Measurements from ENCODE around the gene CASTOR1.

GRCh38 chr22:30243661-30244060 lies 45.6 kb downstream of the CASTOR1 start:
- TF ChIP-seq POLR2A (IDR thresholded peaks at IDR 0.05; ENCODE audit: low read depth, low read length): no peak
- no peak for TF ChIP-seq CTCF (IDR thresholded peaks at IDR 0.05; ENCODE audit: extremely low read depth in 1 of 2, insufficient read depth in 1 of 2, low read depth in 1 of 2, low read length in 2 of 2)
- TF ChIP-seq EZH2 (IDR thresholded peaks at IDR 0.05; ENCODE audit: borderline replicate concordance, low read depth, low read length, severe bottlenecking): no peak
- no peak for TF ChIP-seq MYC (IDR thresholded peaks at IDR 0.05; ENCODE audit: low read depth, low read length)
- no peak for TF ChIP-seq MAX (IDR thresholded peaks at IDR 0.05; ENCODE audit: insufficient read depth, insufficient read length)
- TF ChIP-seq JUN (IDR thresholded peaks at IDR 0.05; ENCODE audit: borderline replicate concordance, insufficient read depth, insufficient read length, low read depth): no peak

All from endothelial cell of umbilical vein (primary cell).